Activated CD4-positive, alpha-beta T cell treated with anti-CD3 and anti-CD28 coated beads for 1 hour (primary cell): ENCODE measurements around the gene TNRC6C.
A peak's percentile ranks its signal among the peaks of the same experiment; 100 is the strongest.
"Not testable (repeated sequence)": the region's sequence is repeated elsewhere in the genome, so short reads cannot be mapped to it uniquely, and the experiment has no call there.

Experiments
- DNase-seq: peaks from one replicate; pipeline ENCODE4 v3.0.0-alpha.2; 2020

The TNRC6C gene

GRCh38 chr17:78114831-78115723 lies 156.6 kb downstream of the TNRC6C start:
- no peak for DNase-seq

- not testable (repeated sequence) for DNase-seq
Observed at GRCh38 chr17:78115803-78116202, 157.3 kb downstream of the TNRC6C start.

GRCh38 chr17:78116411-78116810 lies 157.9 kb downstream of the TNRC6C start:
- no peak for DNase-seq

- no peak for DNase-seq
Observed at GRCh38 chr17:78117027-78117981, 158.8 kb downstream of the TNRC6C start.

GRCh38 chr17:78118801-78119241 lies 160.3 kb downstream of the TNRC6C start:
- no peak for DNase-seq

- DNase-seq, result no peak
Observed at GRCh38 chr17:78120537-78120936, 162.0 kb downstream of the TNRC6C start.

- DNase-seq, result no peak
Observed at GRCh38 chr17:78120971-78121800, 162.7 kb downstream of the TNRC6C start.

GRCh38 chr17:78121801-78122215 lies 163.3 kb downstream of the TNRC6C start:
- DNase-seq, result no peak

GRCh38 chr17:78122216-78122930 lies 163.9 kb downstream of the TNRC6C start:
- no peak for DNase-seq

- no peak for DNase-seq
Observed at GRCh38 chr17:78122931-78123249, 164.4 kb downstream of the TNRC6C start.

- DNase-seq, result no peak
Observed at GRCh38 chr17:78123258-78123929, 164.9 kb downstream of the TNRC6C start.

- DNase-seq, result no peak
Observed at GRCh38 chr17:78124081-78124835, 165.8 kb downstream of the TNRC6C start.

GRCh38 chr17:78124836-78125137 lies 166.3 kb downstream of the TNRC6C start:
- no peak for DNase-seq

GRCh38 chr17:78125138-78125913 lies 166.8 kb downstream of the TNRC6C start:
- no peak for DNase-seq

- DNase-seq, result no peak
Observed at GRCh38 chr17:78125976-78126894, 167.7 kb downstream of the TNRC6C start.

- no peak for DNase-seq
Observed at GRCh38 chr17:78126895-78127238, 168.4 kb downstream of the TNRC6C start.

GRCh38 chr17:78127239-78127887 lies 168.9 kb downstream of the TNRC6C start:
- peak; percentile 48 for DNase-seq

- no peak for DNase-seq
Observed at GRCh38 chr17:78127888-78128550, 169.5 kb downstream of the TNRC6C start.
